ENCODE data around the gene GNAZ.

Gene GNAZ

GRCh38 chr22:23115369-23115768 lies 45.0 kb downstream of the GNAZ start:
- DNase-seq, result no peak
- Histone ChIP-seq H3K4me2 (ENCODE audit: low read depth, low read length) (no peak overlapping the region), H3K27me3 (replicated peaks; ENCODE audit: insufficient read depth, low read length) (no peaks in the 10 kb centered on the region), H3K4me3 (ENCODE audit: low read length) (no peak overlapping the region), H3K79me2 (ENCODE audit: low read length) (no peaks in the 10 kb centered on the region), H3K27ac (ENCODE audit: low read length) (no peak overlapping the region), H3K4me1 (ENCODE audit: low read length) (no peaks in the 10 kb centered on the region), H4K20me1 (ENCODE audit: insufficient read depth, low read length) (no peaks in the 10 kb centered on the region), H3K9me2 (replicated peaks; ENCODE audit: insufficient read depth, low read length) (no peaks in the 10 kb centered on the region), H3F3A (ENCODE audit: insufficient read depth, low read length) (no peaks in the 10 kb centered on the region), H2AFZ (ENCODE audit: low read length) (no peak overlapping the region), H3K9me3 (replicated peaks; ENCODE audit: insufficient read depth, low read length) (no peaks in the 10 kb centered on the region), H3K9ac (ENCODE audit: low read length) (no peak overlapping the region), H3K36me3 (replicated peaks; ENCODE audit: insufficient read depth, low read length) (no peaks in the 10 kb centered on the region)
- TF ChIP-seq CTCF (IDR thresholded peaks at IDR 0.05; ENCODE audit: low read length) (no peak), EZH2 (optimal IDR thresholded peaks at IDR 0.05; ENCODE audit: low read depth, low read length) (no peak), EZH2phosphoT487 (IDR thresholded peaks at IDR 0.05; ENCODE audit: low read length) (no peak)

GRCh38 chr22:23115825-23116494 lies 45.6 kb downstream of the GNAZ start:
- no peak overlapping the region for H3K4me3 ChIP-seq (ENCODE audit: low read length)
- H3K4me2 ChIP-seq (ENCODE audit: low read depth, low read length), result no peak overlapping the region

GRCh38 chr22:23116506-23117263 lies 46.4 kb downstream of the GNAZ start:
- Histone ChIP-seq H3K36me3 (replicated peaks; ENCODE audit: insufficient read depth, low read length) (no peaks in the 10 kb centered on the region), H3K9me3 (replicated peaks; ENCODE audit: insufficient read depth, low read length) (no peaks in the 10 kb centered on the region), H3K27ac (ENCODE audit: low read length) (no peak overlapping the region), H3K4me1 (ENCODE audit: low read length) (no peaks in the 10 kb centered on the region), H3F3A (ENCODE audit: insufficient read depth, low read length) (no peaks in the 10 kb centered on the region), H3K9me2 (replicated peaks; ENCODE audit: insufficient read depth, low read length) (no peaks in the 10 kb centered on the region), H3K9ac (ENCODE audit: low read length) (no peak overlapping the region), H2AFZ (ENCODE audit: low read length) (no peak overlapping the region), H3K4me2 (ENCODE audit: low read depth, low read length) (no peak overlapping the region), H4K20me1 (ENCODE audit: insufficient read depth, low read length) (no peaks in the 10 kb centered on the region), H3K27me3 (replicated peaks; ENCODE audit: insufficient read depth, low read length) (no peaks in the 10 kb centered on the region), H3K4me3 (ENCODE audit: low read length) (no peak overlapping the region), H3K79me2 (ENCODE audit: low read length) (no peaks in the 10 kb centered on the region)
- no peak for TF ChIP-seq CTCF (IDR thresholded peaks at IDR 0.05; ENCODE audit: low read length)
- no peak for TF ChIP-seq EZH2phosphoT487 (IDR thresholded peaks at IDR 0.05; ENCODE audit: low read length)
- no peak for TF ChIP-seq EZH2 (optimal IDR thresholded peaks at IDR 0.05; ENCODE audit: low read depth, low read length)
- no peak for DNase-seq

More at GRCh38 chr22:23115825-23116494, 45.6 kb downstream of the GNAZ start:
- Histone ChIP-seq H3K27me3 (replicated peaks; ENCODE audit: insufficient read depth, low read length) (no peaks in the 10 kb centered on the region), H2AFZ (ENCODE audit: low read length) (no peak overlapping the region), H3K27ac (ENCODE audit: low read length) (no peak overlapping the region), H3K79me2 (ENCODE audit: low read length) (no peaks in the 10 kb centered on the region), H3K9me3 (replicated peaks; ENCODE audit: insufficient read depth, low read length) (no peaks in the 10 kb centered on the region), H3F3A (ENCODE audit: insufficient read depth, low read length) (no peaks in the 10 kb centered on the region), H3K9ac (ENCODE audit: low read length) (no peak overlapping the region), H4K20me1 (ENCODE audit: insufficient read depth, low read length) (no peaks in the 10 kb centered on the region), H3K36me3 (replicated peaks; ENCODE audit: insufficient read depth, low read length) (no peaks in the 10 kb centered on the region), H3K4me1 (ENCODE audit: low read length) (no peaks in the 10 kb centered on the region), H3K9me2 (replicated peaks; ENCODE audit: insufficient read depth, low read length) (no peaks in the 10 kb centered on the region)
- no peak for DNase-seq
- TF ChIP-seq EZH2phosphoT487 (IDR thresholded peaks at IDR 0.05; ENCODE audit: low read length) (no peak), EZH2 (optimal IDR thresholded peaks at IDR 0.05; ENCODE audit: low read depth, low read length) (no peak), CTCF (IDR thresholded peaks at IDR 0.05; ENCODE audit: low read length) (no peak)
